Mesothelial cell of epicardium (in vitro differentiated cells): ENCODE measurements around the gene KANSL1. TPM values are rescaled to one million over a fixed set of nuclear protein-coding genes. Genes with fewer than 3 reads are reported as not detected.
"Not testable (repeated sequence)": the region's sequence is repeated elsewhere in the genome, so short reads cannot be mapped to it uniquely, and the experiment has no call there.

ENCODE experiments used
- DNase-seq, 2 experiments: peaks; one replicate each; pipeline ENCODE4 v3.0.0; 2021; ENCODE audit warnings: low spot score in 2 of 2; ENCODE audit not compliant: unreplicated experiment in 2 of 2
- H3K27ac Mint-ChIP-seq: 2 replicates; pipeline ENCODE4 v1.8.0; 2021; ENCODE audit warnings: mixed read lengths
- H3K27me3 Mint-ChIP-seq: 2 replicates; pipeline ENCODE4 v1.8.0; 2021; ENCODE audit warnings: low read depth, mixed read lengths
- H3K36me3 Mint-ChIP-seq: 2 replicates; pipeline ENCODE4 v1.8.0; 2021; ENCODE audit warnings: mixed read lengths
- H3K4me1 Mint-ChIP-seq: 2 replicates; pipeline ENCODE4 v1.8.0; 2021; ENCODE audit warnings: mixed read lengths
- H3K4me3 Mint-ChIP-seq: 2 replicates; pipeline ENCODE4 v1.8.0; 2021; ENCODE audit warnings: mild to moderate bottlenecking, moderate library complexity, mixed read lengths
- H3K9me3 Mint-ChIP-seq: 2 replicates; pipeline ENCODE4 v1.8.0; 2021; ENCODE audit warnings: mixed read lengths
- total RNA-seq: library from RNA; stranded (reverse); gene quantifications from 3 replicates; pipeline ENCODE4 v1.2.1, GENCODE V29; 2021
- TF ChIP-seq, protein P1 (sequence below): fragments of 200-600 bp; sonication (generic); IDR thresholded peaks from one replicate; pipeline ENCODE4 v1.5.0; 2021; ENCODE audit warnings: antibody characterized with exemption; ENCODE audit not compliant: unreplicated experiment

Gene KANSL1
- total RNA-seq, 1 donor from 2014 or later: 189 TPM

GRCh38 chr17:46023783-46024388 is 169.3 kb downstream of the KANSL1 start:
- Mint-ChIP-seq H3K27ac (no peak overlapping the region), H3K27me3 (no peaks in the 10 kb centered on the region), H3K36me3 (peaks cover 26% of the 10 kb centered on the region), H3K9me3 (no peaks in the 10 kb centered on the region), H3K4me3 (no peak overlapping the region), H3K4me1 (no peaks in the 10 kb centered on the region)
- no peak for DNase-seq
- TF ChIP-seq, protein P1, sequence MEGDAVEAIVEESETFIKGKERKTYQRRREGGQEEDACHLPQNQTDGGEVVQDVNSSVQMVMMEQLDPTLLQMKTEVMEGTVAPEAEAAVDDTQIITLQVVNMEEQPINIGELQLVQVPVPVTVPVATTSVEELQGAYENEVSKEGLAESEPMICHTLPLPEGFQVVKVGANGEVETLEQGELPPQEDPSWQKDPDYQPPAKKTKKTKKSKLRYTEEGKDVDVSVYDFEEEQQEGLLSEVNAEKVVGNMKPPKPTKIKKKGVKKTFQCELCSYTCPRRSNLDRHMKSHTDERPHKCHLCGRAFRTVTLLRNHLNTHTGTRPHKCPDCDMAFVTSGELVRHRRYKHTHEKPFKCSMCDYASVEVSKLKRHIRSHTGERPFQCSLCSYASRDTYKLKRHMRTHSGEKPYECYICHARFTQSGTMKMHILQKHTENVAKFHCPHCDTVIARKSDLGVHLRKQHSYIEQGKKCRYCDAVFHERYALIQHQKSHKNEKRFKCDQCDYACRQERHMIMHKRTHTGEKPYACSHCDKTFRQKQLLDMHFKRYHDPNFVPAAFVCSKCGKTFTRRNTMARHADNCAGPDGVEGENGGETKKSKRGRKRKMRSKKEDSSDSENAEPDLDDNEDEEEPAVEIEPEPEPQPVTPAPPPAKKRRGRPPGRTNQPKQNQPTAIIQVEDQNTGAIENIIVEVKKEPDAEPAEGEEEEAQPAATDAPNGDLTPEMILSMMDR: no peak

DNA sequence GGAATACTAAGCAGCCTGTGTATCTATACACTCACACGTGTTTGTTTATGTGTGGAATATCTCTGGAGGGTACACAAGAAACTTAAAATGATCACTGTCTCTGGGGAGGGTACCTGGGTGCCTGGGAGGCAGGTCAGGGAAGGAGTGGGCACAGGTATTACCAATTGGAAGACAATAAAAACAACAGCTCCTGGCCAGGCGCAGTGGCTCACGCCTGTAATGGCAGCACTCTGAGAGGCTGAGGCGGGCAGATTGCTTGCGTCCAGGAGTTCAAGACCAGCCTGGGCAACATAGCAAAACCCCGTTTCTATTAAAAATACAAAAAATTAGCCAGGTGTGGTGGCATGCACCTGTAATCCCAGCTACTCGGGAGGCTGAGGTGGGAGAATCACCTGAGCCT is 169.9 kb downstream of the KANSL1 start:
- H3K9me3 Mint-ChIP-seq, H3K4me3 Mint-ChIP-seq, H3K27ac Mint-ChIP-seq, H3K4me1 Mint-ChIP-seq, H3K27me3 Mint-ChIP-seq, DNase-seq: not testable (repeated sequence)
- peaks cover 28% of the 10 kb centered on the region for H3K36me3 Mint-ChIP-seq

DNA sequence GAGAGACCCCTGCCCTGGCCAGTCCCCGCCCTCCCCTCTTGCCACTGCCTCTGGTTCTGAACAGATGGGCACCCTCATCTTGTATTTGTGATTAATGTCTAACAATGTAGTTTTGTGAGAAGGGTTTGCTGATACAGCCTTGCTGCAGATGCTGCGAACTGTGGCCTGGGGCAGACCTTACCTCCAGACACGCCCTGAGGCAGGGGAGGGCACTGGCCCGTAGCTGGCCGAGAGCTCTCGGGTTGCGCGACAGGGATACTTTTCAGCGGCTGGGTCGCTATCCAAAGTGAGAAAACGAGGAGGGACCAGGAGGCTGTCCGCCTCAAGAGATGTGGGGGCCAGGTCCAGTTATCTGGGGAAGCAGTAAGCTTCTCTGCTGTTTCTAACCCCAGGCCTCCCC is 172.2 kb downstream of the KANSL1 start:
- Mint-ChIP-seq H3K4me1 (no peaks in the 10 kb centered on the region), H3K4me3 (no peak overlapping the region), H3K9me3 (no peaks in the 10 kb centered on the region), H3K27me3 (no peaks in the 10 kb centered on the region), H3K27ac (no peak overlapping the region), H3K36me3 (peaks cover 25% of the 10 kb centered on the region)
- DNase-seq: no peak
- TF ChIP-seq, protein P1: no peak

DNA sequence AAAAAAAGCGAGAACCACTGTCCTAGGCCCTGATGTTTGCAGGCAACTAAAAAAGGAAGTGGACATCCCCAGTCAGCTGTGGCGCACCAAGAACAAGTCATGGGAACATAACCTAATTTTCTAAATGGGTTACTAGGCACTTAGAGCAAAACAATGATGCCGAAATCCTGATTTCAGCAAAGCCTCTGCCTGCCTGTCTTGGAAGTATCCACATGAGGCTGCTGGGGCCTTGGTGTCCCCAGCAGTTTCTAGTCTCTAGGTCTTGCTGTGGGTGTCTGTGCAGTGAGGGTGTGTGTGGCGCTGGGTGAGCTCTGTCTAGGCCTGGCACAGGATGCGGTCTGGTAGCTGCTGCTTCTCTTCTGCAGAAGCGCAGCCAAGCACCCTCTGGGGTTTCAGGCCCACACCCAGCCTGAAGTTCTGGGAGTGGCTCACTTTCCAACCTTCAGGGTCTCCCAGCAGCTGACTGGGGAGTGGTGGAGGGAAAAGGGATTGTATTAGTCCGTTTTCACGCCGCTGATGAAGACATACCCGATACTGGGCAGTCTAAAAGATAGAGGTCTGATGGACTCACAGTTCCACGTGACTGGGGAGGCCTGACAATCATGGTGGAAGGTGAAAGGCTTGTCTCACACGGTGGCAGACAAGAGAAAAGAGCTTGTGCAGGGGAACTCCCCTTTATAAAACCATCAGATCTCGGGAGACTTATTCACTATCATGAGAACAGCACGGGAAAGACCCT is 173.0 kb downstream of the KANSL1 start:
- Mint-ChIP-seq H3K4me3 (no peak overlapping the region), H3K4me1 (no peaks in the 10 kb centered on the region), H3K36me3 (peaks cover 22% of the 10 kb centered on the region), H3K9me3 (no peaks in the 10 kb centered on the region), H3K27ac (no peak overlapping the region), H3K27me3 (no peaks in the 10 kb centered on the region)
- DNase-seq: no peak
- TF ChIP-seq, protein P1: no peak

GRCh38 chr17:46019408-46019925 is 173.8 kb downstream of the KANSL1 start:
- DNase-seq: not testable (repeated sequence)

DNA sequence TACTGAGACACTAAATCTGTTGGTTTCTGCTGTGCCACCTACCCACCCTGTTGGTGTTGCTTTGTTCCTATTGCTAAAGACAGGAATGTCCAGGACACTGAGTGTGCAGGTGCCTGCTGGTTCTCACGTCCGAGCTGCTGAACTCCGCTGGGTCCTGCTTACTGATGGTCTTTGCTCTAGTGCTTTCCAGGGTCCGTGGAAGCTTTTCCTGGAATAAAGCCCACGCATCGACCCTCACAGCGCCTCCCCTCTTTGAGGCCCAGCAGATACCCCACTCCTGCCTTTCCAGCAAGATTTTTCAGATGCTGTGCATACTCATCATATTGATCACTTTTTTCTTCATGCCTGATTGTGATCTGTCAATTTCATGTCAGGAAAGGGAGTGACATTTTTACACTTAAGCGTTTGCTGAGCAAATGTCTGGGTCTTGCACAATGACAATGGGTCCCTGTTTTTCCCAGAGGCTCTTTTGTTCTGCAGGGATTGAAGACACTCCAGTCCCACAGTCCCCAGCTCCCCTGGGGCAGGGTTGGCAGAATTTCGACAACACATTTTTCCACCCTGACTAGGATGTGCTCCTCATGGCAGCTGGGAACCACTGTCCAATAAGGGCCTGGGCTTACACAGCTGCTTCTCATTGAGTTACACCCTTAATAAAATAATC is 179.6 kb downstream of the KANSL1 start:
- H3K36me3 Mint-ChIP-seq: peaks cover 2% of the 10 kb centered on the region
- H3K4me3 Mint-ChIP-seq: no peak overlapping the region
- no peaks in the 10 kb centered on the region for H3K27me3 Mint-ChIP-seq
- DNase-seq: no peak
- H3K27ac Mint-ChIP-seq: no peak overlapping the region
- no peaks in the 10 kb centered on the region for H3K9me3 Mint-ChIP-seq
- TF ChIP-seq, protein P1: no peak
- peaks cover 10% of the 10 kb centered on the region for H3K4me1 Mint-ChIP-seq

More at GRCh38 chr17:46019408-46019925, 173.8 kb downstream of the KANSL1 start:
- H3K36me3 Mint-ChIP-seq: peaks cover 22% of the 10 kb centered on the region
- not testable (repeated sequence) for H3K9me3 Mint-ChIP-seq, H3K27me3 Mint-ChIP-seq, H3K4me3 Mint-ChIP-seq, H3K4me1 Mint-ChIP-seq, H3K27ac Mint-ChIP-seq
